ENCODE results near the gene AKAP6. TPM values are rescaled to one million over a fixed set of nuclear protein-coding genes. Genes with fewer than 3 reads are reported as not detected.
A peak's percentile ranks its signal among the peaks of the same experiment; 100 is the strongest.

AKAP6 gene
- total RNA-seq, 1 donor from 2014 or later, result 2.8 TPM

GRCh38 chr14:32378284-32378683, 49.2 kb downstream of the AKAP6 start:
- no peaks in the 10 kb centered on the region for H4K20me1 ChIP-seq (ENCODE audit: insufficient read depth, low read length)
- no peaks in the 10 kb centered on the region for H3K79me2 ChIP-seq (ENCODE audit: insufficient read depth, low read length)
- peaks cover under 1% of the 10 kb centered on the region for H3K4me1 ChIP-seq (ENCODE audit: insufficient read depth, low read length)
- no peaks in the 10 kb centered on the region for H3K27me3 Mint-ChIP-seq (ENCODE audit: low read depth, unreplicated experiment)
- no peak overlapping the region for H3K4me3 ChIP-seq (ENCODE audit: insufficient read depth, low read depth, low read length)
- TF ChIP-seq CTCF (IDR thresholded peaks at IDR 0.05; ENCODE audit: insufficient read depth, low read depth, low read length), result no peak
- TF ChIP-seq EZH2 (IDR thresholded peaks at IDR 0.05; ENCODE audit: insufficient read depth, low read length), result no peak
- H3K27me3 ChIP-seq (ENCODE audit: insufficient read depth, low read length), result no peaks in the 10 kb centered on the region
- FAIRE-seq (no peak), DNase-seq (ENCODE audit: low read depth) (no peak)
- H3K36me3 ChIP-seq (ENCODE audit: insufficient read depth, low read length), result no peaks in the 10 kb centered on the region
- no peaks in the 10 kb centered on the region for H3K36me3 Mint-ChIP-seq (ENCODE audit: low read depth, unreplicated experiment)
- no peaks in the 10 kb centered on the region for H3K9me3 ChIP-seq (ENCODE audit: insufficient read depth, low read depth, low read length)
- H3K9ac ChIP-seq (ENCODE audit: low read length), result no peak overlapping the region
- peaks cover under 1% of the 10 kb centered on the region for H3K4me1 Mint-ChIP-seq (ENCODE audit: low read depth, unreplicated experiment)
- no peaks in the 10 kb centered on the region for H3K9me3 Mint-ChIP-seq (ENCODE audit: unreplicated experiment)
- no peak overlapping the region for H3K27ac ChIP-seq (ENCODE audit: low read depth, low read length)
- H3K4me2 ChIP-seq (ENCODE audit: low read length), result no peak overlapping the region
- no peak overlapping the region for H3K4me3 Mint-ChIP-seq (ENCODE audit: unreplicated experiment)
- no peak overlapping the region for H3K27ac Mint-ChIP-seq (ENCODE audit: unreplicated experiment)
- H2AFZ ChIP-seq (ENCODE audit: low read depth, low read length), result no peak overlapping the region

- H3K9me3 Mint-ChIP-seq (ENCODE audit: unreplicated experiment), result no peaks in the 10 kb centered on the region
- Histone ChIP-seq H3K4me2 (ENCODE audit: low read length) (no peak overlapping the region), H3K4me3 (ENCODE audit: insufficient read depth, low read depth, low read length) (no peak overlapping the region), H3K9ac (ENCODE audit: low read length) (no peak overlapping the region), H3K4me1 (ENCODE audit: insufficient read depth, low read length) (no peaks in the 10 kb centered on the region), H2AFZ (ENCODE audit: low read depth, low read length) (no peak overlapping the region), H4K20me1 (ENCODE audit: insufficient read depth, low read length) (no peaks in the 10 kb centered on the region), H3K9me3 (ENCODE audit: insufficient read depth, low read depth, low read length) (no peaks in the 10 kb centered on the region), H3K79me2 (ENCODE audit: insufficient read depth, low read length) (no peaks in the 10 kb centered on the region), H3K27me3 (ENCODE audit: insufficient read depth, low read length) (no peaks in the 10 kb centered on the region), H3K27ac (ENCODE audit: low read depth, low read length) (no peak overlapping the region), H3K36me3 (ENCODE audit: insufficient read depth, low read length) (no peaks in the 10 kb centered on the region)
- H3K27ac Mint-ChIP-seq (ENCODE audit: unreplicated experiment), result no peak overlapping the region
- H3K27me3 Mint-ChIP-seq (ENCODE audit: low read depth, unreplicated experiment), result no peaks in the 10 kb centered on the region
- no peak for DNase-seq (ENCODE audit: low read depth)
- H3K4me3 Mint-ChIP-seq (ENCODE audit: unreplicated experiment), result no peak overlapping the region
- TF ChIP-seq CTCF (IDR thresholded peaks at IDR 0.05; ENCODE audit: insufficient read depth, low read depth, low read length), result no peak
- no peak for TF ChIP-seq EZH2 (IDR thresholded peaks at IDR 0.05; ENCODE audit: insufficient read depth, low read length)
- FAIRE-seq, result no peak
- no peaks in the 10 kb centered on the region for H3K36me3 Mint-ChIP-seq (ENCODE audit: low read depth, unreplicated experiment)
- H3K4me1 Mint-ChIP-seq (ENCODE audit: low read depth, unreplicated experiment), result no peaks in the 10 kb centered on the region
These were observed 50.3 kb downstream of the AKAP6 start for GRCh38 chr14:32379447-32379846.

- H3K9me3 Mint-ChIP-seq (ENCODE audit: unreplicated experiment), result no peaks in the 10 kb centered on the region
- Histone ChIP-seq H3K4me2 (ENCODE audit: low read length) (no peak overlapping the region), H2AFZ (ENCODE audit: low read depth, low read length) (no peak overlapping the region), H3K9ac (ENCODE audit: low read length) (no peak overlapping the region), H3K27me3 (ENCODE audit: insufficient read depth, low read length) (no peaks in the 10 kb centered on the region), H3K4me3 (ENCODE audit: insufficient read depth, low read depth, low read length) (no peak overlapping the region), H3K4me1 (ENCODE audit: insufficient read depth, low read length) (no peaks in the 10 kb centered on the region), H4K20me1 (ENCODE audit: insufficient read depth, low read length) (no peaks in the 10 kb centered on the region), H3K36me3 (ENCODE audit: insufficient read depth, low read length) (no peaks in the 10 kb centered on the region), H3K9me3 (ENCODE audit: insufficient read depth, low read depth, low read length) (no peaks in the 10 kb centered on the region), H3K27ac (ENCODE audit: low read depth, low read length) (no peak overlapping the region), H3K79me2 (ENCODE audit: insufficient read depth, low read length) (no peaks in the 10 kb centered on the region)
- H3K36me3 Mint-ChIP-seq (ENCODE audit: low read depth, unreplicated experiment), result no peaks in the 10 kb centered on the region
- DNase-seq (ENCODE audit: low read depth), result no peak
- peak; percentile 5 for FAIRE-seq
- H3K27me3 Mint-ChIP-seq (ENCODE audit: low read depth, unreplicated experiment), result no peaks in the 10 kb centered on the region
- TF ChIP-seq CTCF (IDR thresholded peaks at IDR 0.05; ENCODE audit: insufficient read depth, low read depth, low read length), result no peak
- no peak for TF ChIP-seq EZH2 (IDR thresholded peaks at IDR 0.05; ENCODE audit: insufficient read depth, low read length)
- no peak overlapping the region for H3K27ac Mint-ChIP-seq (ENCODE audit: unreplicated experiment)
- no peak overlapping the region for H3K4me3 Mint-ChIP-seq (ENCODE audit: unreplicated experiment)
- H3K4me1 Mint-ChIP-seq (ENCODE audit: low read depth, unreplicated experiment), result no peaks in the 10 kb centered on the region
These were observed 52.8 kb downstream of the AKAP6 start for GRCh38 chr14:32381869-32382268.
